ENCODE data around the gene MMP19. TPM values are rescaled to one million over a fixed set of nuclear protein-coding genes. Genes with fewer than 3 reads are reported as not detected.
A peak's percentile ranks its signal among the peaks of the same experiment; 100 is the strongest.
"Not testable (repeated sequence)": the region's sequence is repeated elsewhere in the genome, so short reads cannot be mapped to it uniquely, and the experiment has no call there.

The MMP19 gene, protein sequence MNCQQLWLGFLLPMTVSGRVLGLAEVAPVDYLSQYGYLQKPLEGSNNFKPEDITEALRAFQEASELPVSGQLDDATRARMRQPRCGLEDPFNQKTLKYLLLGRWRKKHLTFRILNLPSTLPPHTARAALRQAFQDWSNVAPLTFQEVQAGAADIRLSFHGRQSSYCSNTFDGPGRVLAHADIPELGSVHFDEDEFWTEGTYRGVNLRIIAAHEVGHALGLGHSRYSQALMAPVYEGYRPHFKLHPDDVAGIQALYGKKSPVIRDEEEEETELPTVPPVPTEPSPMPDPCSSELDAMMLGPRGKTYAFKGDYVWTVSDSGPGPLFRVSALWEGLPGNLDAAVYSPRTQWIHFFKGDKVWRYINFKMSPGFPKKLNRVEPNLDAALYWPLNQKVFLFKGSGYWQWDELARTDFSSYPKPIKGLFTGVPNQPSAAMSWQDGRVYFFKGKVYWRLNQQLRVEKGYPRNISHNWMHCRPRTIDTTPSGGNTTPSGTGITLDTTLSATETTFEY
- 1 to 10 TPM in 2 of 4 donors, under 1 TPM in 2; 0.69 to 1.2 (median 1.0) TPM for polyA plus RNA-seq (ENCODE audit: insufficient read length in 4 of 4)

- DNase-seq (ENCODE audit: low read depth in 4 of 4, low spot score in 2 of 4): no peak
Measured at GRCh38 chr12:55842681-55843429, at the start of gene MMP19. TSS of gene MMP19 (minus strand) at chr12:55842936. CDS start at chr12:55842830, 106 bp downstream.

DNA sequence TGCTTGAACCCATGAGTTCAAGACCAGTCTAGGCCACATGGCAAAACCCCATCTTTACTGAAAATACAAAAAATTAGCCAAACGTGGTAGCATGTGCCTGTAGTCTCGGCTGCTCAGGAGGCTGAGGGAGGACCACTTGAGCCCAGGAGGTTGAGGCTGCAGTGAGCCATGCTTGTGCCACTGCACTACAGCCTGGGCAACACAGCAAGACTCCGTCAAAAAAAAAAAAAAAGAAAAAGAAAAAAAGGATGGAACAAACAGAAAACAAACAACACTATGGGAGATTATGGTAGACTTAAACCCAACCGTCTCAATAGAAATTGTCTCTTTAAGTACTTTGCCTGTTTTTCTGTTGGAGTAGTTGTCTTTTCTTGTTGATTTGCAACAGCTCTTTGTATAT is 48.6 kb upstream of the MMP19 start:
- no peak for DNase-seq (ENCODE audit: low read depth in 4 of 4, low spot score in 2 of 4)

DNA sequence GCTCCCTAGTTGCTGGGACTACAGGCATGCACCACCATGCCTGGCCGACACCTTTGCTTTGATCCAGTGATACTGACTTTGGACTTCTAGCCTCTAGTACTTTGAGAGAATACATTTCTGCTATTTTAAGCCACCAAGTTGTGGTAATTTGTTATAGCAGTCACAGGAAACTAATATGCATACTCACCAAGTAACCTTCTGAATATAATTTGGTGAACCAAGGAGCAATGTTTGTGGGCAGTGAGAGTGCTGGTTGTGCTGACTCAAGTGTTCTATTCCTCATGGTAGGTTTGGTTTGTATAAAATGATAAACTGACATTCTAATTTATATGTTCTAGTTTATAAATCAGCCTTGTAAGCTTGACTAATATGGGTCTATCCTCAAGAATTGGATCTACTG is 42.4 kb upstream of the MMP19 start:
- no peak for DNase-seq (ENCODE audit: low read depth in 4 of 4, low spot score in 2 of 4)

DNA sequence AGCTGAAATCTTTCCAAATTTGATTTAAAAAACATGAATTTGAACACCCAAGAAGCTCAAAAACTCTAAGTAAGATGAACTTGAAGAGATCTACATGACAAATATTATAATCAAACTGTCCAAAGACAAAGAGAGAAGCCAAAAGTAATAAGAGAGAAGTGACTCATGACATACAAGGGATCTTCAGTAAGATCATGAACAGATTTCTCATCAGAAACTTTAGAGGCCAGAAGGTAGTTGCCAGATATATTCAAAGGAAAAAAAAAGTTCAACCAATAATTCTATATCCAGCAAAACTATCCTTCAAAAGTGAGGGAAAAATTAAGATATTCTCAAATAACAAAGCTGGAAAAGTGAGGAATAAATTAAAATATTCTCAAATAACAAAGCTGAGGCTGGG is 35.1 kb upstream of the MMP19 start:
- no peak for DNase-seq (ENCODE audit: low read depth in 4 of 4, low spot score in 2 of 4)

DNA sequence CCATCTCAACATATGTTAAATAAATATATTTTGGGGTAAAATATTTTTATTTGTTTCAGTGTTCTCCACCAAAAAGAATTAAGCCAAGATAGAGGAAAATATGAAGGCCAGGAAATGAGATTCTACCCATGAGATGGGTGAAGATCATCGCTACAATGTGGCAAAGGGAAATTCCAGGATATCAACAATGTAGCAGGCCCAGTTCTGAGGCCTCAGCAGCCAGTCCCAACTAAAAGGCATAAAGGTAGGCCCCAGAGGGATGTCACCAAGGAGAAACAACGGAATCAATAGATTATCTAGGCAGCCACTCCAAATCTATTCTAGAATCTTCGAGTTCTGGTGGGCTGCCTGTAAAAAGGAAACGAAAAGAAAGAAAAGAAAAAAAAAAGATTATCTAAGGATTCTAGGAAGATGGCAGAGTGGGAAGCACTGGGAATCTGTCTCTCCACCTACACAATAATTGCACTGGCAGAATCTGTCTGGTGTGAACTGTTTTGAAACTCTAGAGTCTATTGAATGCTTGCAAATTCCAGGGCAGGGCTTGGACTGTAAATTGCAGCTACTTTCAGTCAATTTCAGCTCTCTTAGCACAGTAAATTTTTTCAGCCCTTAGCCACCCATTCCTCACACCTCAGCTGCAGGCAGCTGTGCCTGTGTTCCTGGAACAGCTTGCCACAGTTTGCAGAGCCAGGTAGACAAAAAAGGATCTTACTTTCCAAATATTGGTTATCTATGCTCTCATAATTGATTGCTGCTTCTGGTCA is 33.1 kb upstream of the MMP19 start:
- DNase-seq (ENCODE audit: low read depth in 4 of 4, low spot score in 2 of 4): no peak

DNA sequence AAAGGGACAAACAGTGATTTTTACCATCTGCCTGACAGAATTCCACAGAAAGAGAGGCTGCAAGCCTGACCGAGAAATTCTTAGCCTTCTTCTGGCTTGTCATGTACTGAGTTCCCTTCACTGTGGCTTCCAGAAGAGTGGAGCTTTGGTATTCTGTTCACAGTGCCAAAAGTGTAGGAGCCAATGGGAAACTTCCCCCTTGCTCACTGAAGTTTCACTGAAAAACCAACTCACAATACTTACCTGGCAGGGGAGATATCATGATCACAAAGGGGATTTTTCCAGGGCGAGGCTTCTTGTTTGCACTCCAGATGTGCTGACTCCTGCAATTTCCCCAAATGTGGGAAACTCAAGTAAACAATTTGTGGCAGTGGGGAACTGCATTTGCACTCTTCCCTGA is 31.7 kb upstream of the MMP19 start:
- no peak for DNase-seq (ENCODE audit: low read depth in 4 of 4, low spot score in 2 of 4)

DNA sequence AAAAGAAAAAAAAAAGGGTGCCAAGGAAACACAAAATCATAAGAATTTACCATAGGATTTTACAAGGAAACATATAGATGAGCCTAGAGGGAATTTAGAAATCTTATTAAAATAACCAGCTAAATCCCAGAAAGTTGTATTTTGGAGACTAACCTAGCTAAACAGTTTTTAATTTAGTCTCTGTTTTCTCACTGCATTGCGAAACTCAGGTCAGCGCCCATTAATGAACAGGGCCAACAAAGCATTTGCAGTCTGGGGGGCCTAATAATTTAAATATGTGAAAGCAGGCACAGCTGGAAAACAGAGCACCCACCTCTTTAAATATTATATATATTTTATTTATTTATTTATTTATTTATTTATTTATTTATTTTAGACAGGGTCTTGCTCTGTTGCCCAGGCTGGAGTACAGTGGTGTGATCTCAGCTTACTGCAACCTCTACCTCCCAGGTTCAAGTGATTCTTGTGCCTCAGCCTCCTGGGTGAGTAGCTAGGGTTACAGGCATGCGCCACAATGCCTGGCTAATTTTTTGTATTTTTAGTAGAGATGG is 23.8 kb upstream of the MMP19 start:
- DNase-seq (ENCODE audit: low read depth in 4 of 4, low spot score in 2 of 4): not testable (repeated sequence)

- no peak for DNase-seq (ENCODE audit: low read depth in 4 of 4, low spot score in 2 of 4)
Measured at GRCh38 chr12:55865327-55865726, 22.6 kb upstream of the MMP19 start.

GRCh38 chr12:55862931-55863330 is 20.2 kb upstream of the MMP19 start:
- not testable (repeated sequence) for DNase-seq (ENCODE audit: low read depth in 4 of 4, low spot score in 2 of 4)

DNA sequence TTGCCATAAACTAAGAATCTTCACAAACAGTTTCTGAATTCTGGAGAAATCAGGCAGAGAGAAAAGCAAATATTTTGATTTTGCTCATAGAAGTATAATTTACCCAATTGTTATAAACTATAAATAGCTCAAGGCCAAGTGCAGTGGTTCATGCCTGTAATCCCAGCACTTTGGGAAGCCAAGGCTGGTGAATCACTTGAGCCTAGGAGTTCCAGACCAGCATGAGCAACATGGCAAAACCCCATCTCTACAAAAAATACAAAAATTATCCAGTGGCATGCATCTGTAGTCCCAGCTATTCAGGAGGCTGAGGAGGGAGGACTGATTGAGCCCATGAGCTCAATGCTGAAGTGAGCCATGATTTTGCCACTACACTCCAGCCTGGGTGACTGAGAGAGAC is 19.6 kb upstream of the MMP19 start:
- DNase-seq (ENCODE audit: low read depth in 4 of 4, low spot score in 2 of 4): no peak

GRCh38 chr12:55861871-55862270 is 19.1 kb upstream of the MMP19 start:
- no peak for DNase-seq (ENCODE audit: low read depth in 4 of 4, low spot score in 2 of 4)

- DNase-seq (ENCODE audit: low read depth in 4 of 4, low spot score in 2 of 4): no peak
Measured at GRCh38 chr12:55861396-55861795, 18.7 kb upstream of the MMP19 start.

- DNase-seq (ENCODE audit: low read depth in 4 of 4, low spot score in 2 of 4): no peak
Measured at GRCh38 chr12:55852740-55853139, 10.0 kb upstream of the MMP19 start.

- no peak for DNase-seq (ENCODE audit: low read depth in 4 of 4, low spot score in 2 of 4)
Measured at GRCh38 chr12:55850893-55851292, 8.2 kb upstream of the MMP19 start.

GRCh38 chr12:55850401-55850800 is 7.7 kb upstream of the MMP19 start:
- DNase-seq (ENCODE audit: low read depth in 4 of 4, low spot score in 2 of 4): no peak

GRCh38 chr12:55849616-55850343 is 7.0 kb upstream of the MMP19 start:
- no peak for DNase-seq (ENCODE audit: low read depth in 4 of 4, low spot score in 2 of 4)

DNA sequence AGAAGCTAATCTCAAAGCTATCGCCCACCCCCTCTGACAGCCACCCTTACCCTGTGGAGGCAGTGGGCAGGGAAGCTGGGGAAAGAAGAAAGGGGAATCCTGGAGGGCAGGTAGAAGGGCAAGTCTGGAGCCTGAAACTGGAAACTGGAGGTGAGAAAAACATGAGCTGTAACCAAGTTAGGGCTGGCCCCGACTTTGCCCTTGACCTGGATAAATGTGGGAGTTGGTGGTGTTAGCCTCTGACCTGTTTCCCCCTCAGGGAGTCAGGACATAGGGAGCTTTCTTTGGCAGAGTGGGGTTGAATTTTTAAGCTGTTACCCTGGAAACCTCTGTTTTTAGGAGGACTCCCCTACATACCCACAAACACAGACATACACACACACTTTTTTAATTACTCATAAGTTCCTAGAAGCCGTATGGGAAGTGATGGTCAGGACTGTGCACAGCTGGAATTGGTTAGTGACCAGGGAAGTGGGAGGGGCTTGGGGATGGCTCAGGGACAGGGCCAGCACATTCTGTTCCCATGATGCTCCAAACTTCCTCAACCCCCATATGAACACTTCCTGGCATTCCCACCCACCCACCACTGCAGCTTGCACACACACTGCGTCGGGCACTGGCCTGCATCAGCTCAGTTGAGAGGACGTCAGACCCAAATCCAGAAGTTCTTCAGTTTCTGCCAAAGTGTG is 5.0 kb upstream of the MMP19 start:
- DNase-seq (ENCODE audit: low read depth in 4 of 4, low spot score in 2 of 4): peak; percentile 29 to 72 (median 51)

GRCh38 chr12:55847033-55847432 is 4.3 kb upstream of the MMP19 start:
- no peak for DNase-seq (ENCODE audit: low read depth in 4 of 4, low spot score in 2 of 4)

- no peak for DNase-seq (ENCODE audit: low read depth in 4 of 4, low spot score in 2 of 4)
Measured at GRCh38 chr12:55845785-55846496, 3.2 kb upstream of the MMP19 start.

Measured in left renal cortex interstitium (tissue), 4 donors.